Measurements from ENCODE around the gene SVOP.
"Not testable (repeated sequence)": the region's sequence is repeated elsewhere in the genome, so short reads cannot be mapped to it uniquely, and the experiment has no call there.

Gene SVOP

GRCh38 chr12:109020146-109020795 is 597 bp downstream of the SVOP start:
- no peak overlapping the region for H3K27ac ChIP-seq (ENCODE audit: low read length)
- H3K9ac ChIP-seq (ENCODE audit: low read depth, low read length) = no peak overlapping the region
- H3K36me3 ChIP-seq (ENCODE audit: insufficient read depth, low read depth, low read length) = no peaks in the 10 kb centered on the region
- H3K4me3 ChIP-seq (ENCODE audit: low read length) = peak overlapping the region; percentile 56; the same call in 1 of the 2 replicates
- H3K4me1 ChIP-seq (ENCODE audit: insufficient read depth, low read length) = no peaks in the 10 kb centered on the region
- peaks cover 5% of the 10 kb centered on the region; the same call in 1 of the 2 replicates for H3K27me3 ChIP-seq (ENCODE audit: insufficient read depth, low read length)
- no peaks in the 10 kb centered on the region for H3K9me3 ChIP-seq (ENCODE audit: insufficient read depth, low read depth, low read length)

GRCh38 chr12:109018296-109018695 is 2.6 kb downstream of the SVOP start:
- H3K9ac ChIP-seq (ENCODE audit: low read depth, low read length) = no peak overlapping the region
- peaks cover 5% of the 10 kb centered on the region; the same call in 1 of the 2 replicates for H3K27me3 ChIP-seq (ENCODE audit: insufficient read depth, low read length)
- H3K9me3 ChIP-seq (ENCODE audit: insufficient read depth, low read depth, low read length) = no peaks in the 10 kb centered on the region
- H3K4me1 ChIP-seq (ENCODE audit: insufficient read depth, low read length) = no peaks in the 10 kb centered on the region
- H3K36me3 ChIP-seq (ENCODE audit: insufficient read depth, low read depth, low read length) = no peaks in the 10 kb centered on the region
- H3K4me3 ChIP-seq (ENCODE audit: low read length) = no peak overlapping the region
- no peak overlapping the region for H3K27ac ChIP-seq (ENCODE audit: low read length)

- peaks cover 5% of the 10 kb centered on the region; the same call in 1 of the 2 replicates for H3K27me3 ChIP-seq (ENCODE audit: insufficient read depth, low read length)
- H3K9ac ChIP-seq (ENCODE audit: low read depth, low read length) = no peak overlapping the region
- no peak overlapping the region for H3K4me3 ChIP-seq (ENCODE audit: low read length)
- no peaks in the 10 kb centered on the region for H3K9me3 ChIP-seq (ENCODE audit: insufficient read depth, low read depth, low read length)
- H3K27ac ChIP-seq (ENCODE audit: low read length) = no peak overlapping the region
- H3K4me1 ChIP-seq (ENCODE audit: insufficient read depth, low read length) = no peaks in the 10 kb centered on the region
- H3K36me3 ChIP-seq (ENCODE audit: insufficient read depth, low read depth, low read length) = no peaks in the 10 kb centered on the region
These were observed 3.9 kb downstream of the SVOP start for GRCh38 chr12:109016978-109017377.

- Histone ChIP-seq H3K27me3 (ENCODE audit: insufficient read depth, low read length) (no peaks in the 10 kb centered on the region), H3K36me3 (ENCODE audit: insufficient read depth, low read depth, low read length) (no peaks in the 10 kb centered on the region), H3K4me1 (ENCODE audit: insufficient read depth, low read length) (no peaks in the 10 kb centered on the region), H3K9me3 (ENCODE audit: insufficient read depth, low read depth, low read length) (no peaks in the 10 kb centered on the region), H3K9ac (ENCODE audit: low read depth, low read length) (no peak overlapping the region), H3K27ac (ENCODE audit: low read length) (no peak overlapping the region), H3K4me3 (ENCODE audit: low read length) (no peak overlapping the region)
These were observed 4.9 kb downstream of the SVOP start for GRCh38 chr12:109016016-109016415.

- H3K9ac ChIP-seq (ENCODE audit: low read depth, low read length) = no peak overlapping the region
- no peak overlapping the region for H3K27ac ChIP-seq (ENCODE audit: low read length)
- H3K9me3 ChIP-seq (ENCODE audit: insufficient read depth, low read depth, low read length) = no peaks in the 10 kb centered on the region
- H3K4me1 ChIP-seq (ENCODE audit: insufficient read depth, low read length) = no peaks in the 10 kb centered on the region
- H3K36me3 ChIP-seq (ENCODE audit: insufficient read depth, low read depth, low read length) = no peaks in the 10 kb centered on the region
- H3K4me3 ChIP-seq (ENCODE audit: low read length) = no peak overlapping the region
- H3K27me3 ChIP-seq (ENCODE audit: insufficient read depth, low read length) = no peaks in the 10 kb centered on the region
These were observed 5.7 kb downstream of the SVOP start for GRCh38 chr12:109014984-109015765.

- Histone ChIP-seq H3K36me3 (ENCODE audit: insufficient read depth, low read depth, low read length) (no peaks in the 10 kb centered on the region), H3K27ac (ENCODE audit: low read length) (no peak overlapping the region), H3K4me3 (ENCODE audit: low read length) (no peak overlapping the region), H3K27me3 (ENCODE audit: insufficient read depth, low read length) (no peaks in the 10 kb centered on the region), H3K4me1 (ENCODE audit: insufficient read depth, low read length) (no peaks in the 10 kb centered on the region), H3K9me3 (ENCODE audit: insufficient read depth, low read depth, low read length) (no peaks in the 10 kb centered on the region), H3K9ac (ENCODE audit: low read depth, low read length) (no peak overlapping the region)
These were observed 10.6 kb downstream of the SVOP start for GRCh38 chr12:109010259-109010658.

- H3K27ac ChIP-seq (ENCODE audit: low read length) = no peak overlapping the region
- H3K36me3 ChIP-seq (ENCODE audit: insufficient read depth, low read depth, low read length) = no peaks in the 10 kb centered on the region
- H3K4me3 ChIP-seq (ENCODE audit: low read length) = no peak overlapping the region
- H3K9ac ChIP-seq (ENCODE audit: low read depth, low read length) = no peak overlapping the region
- no peaks in the 10 kb centered on the region for H3K4me1 ChIP-seq (ENCODE audit: insufficient read depth, low read length)
- H3K27me3 ChIP-seq (ENCODE audit: insufficient read depth, low read length) = no peaks in the 10 kb centered on the region
- no peaks in the 10 kb centered on the region for H3K9me3 ChIP-seq (ENCODE audit: insufficient read depth, low read depth, low read length)
These were observed 11.1 kb downstream of the SVOP start for GRCh38 chr12:109009766-109010165.

- no peak overlapping the region for H3K9ac ChIP-seq (ENCODE audit: low read depth, low read length)
- no peaks in the 10 kb centered on the region for H3K27me3 ChIP-seq (ENCODE audit: insufficient read depth, low read length)
- no peak overlapping the region for H3K27ac ChIP-seq (ENCODE audit: low read length)
- no peaks in the 10 kb centered on the region for H3K9me3 ChIP-seq (ENCODE audit: insufficient read depth, low read depth, low read length)
- H3K4me1 ChIP-seq (ENCODE audit: insufficient read depth, low read length) = no peaks in the 10 kb centered on the region
- H3K4me3 ChIP-seq (ENCODE audit: low read length) = no peak overlapping the region
- no peaks in the 10 kb centered on the region for H3K36me3 ChIP-seq (ENCODE audit: insufficient read depth, low read depth, low read length)
These were observed 16.9 kb downstream of the SVOP start for GRCh38 chr12:109004017-109004416.

GRCh38 chr12:108996320-108996719 is 24.5 kb downstream of the SVOP start:
- no peak overlapping the region for H3K4me3 ChIP-seq (ENCODE audit: low read length)
- H3K9ac ChIP-seq (ENCODE audit: low read depth, low read length) = no peak overlapping the region
- H3K27me3 ChIP-seq (ENCODE audit: insufficient read depth, low read length) = no peaks in the 10 kb centered on the region
- H3K4me1 ChIP-seq (ENCODE audit: insufficient read depth, low read length) = no peaks in the 10 kb centered on the region
- no peaks in the 10 kb centered on the region for H3K36me3 ChIP-seq (ENCODE audit: insufficient read depth, low read depth, low read length)
- H3K9me3 ChIP-seq (ENCODE audit: insufficient read depth, low read depth, low read length) = no peaks in the 10 kb centered on the region
- no peak overlapping the region for H3K27ac ChIP-seq (ENCODE audit: low read length)

- Histone ChIP-seq H3K4me3 (ENCODE audit: low read length) (no peak overlapping the region), H3K9ac (ENCODE audit: low read depth, low read length) (no peak overlapping the region), H3K4me1 (ENCODE audit: insufficient read depth, low read length) (no peaks in the 10 kb centered on the region), H3K27me3 (ENCODE audit: insufficient read depth, low read length) (no peaks in the 10 kb centered on the region), H3K9me3 (ENCODE audit: insufficient read depth, low read depth, low read length) (no peaks in the 10 kb centered on the region), H3K36me3 (ENCODE audit: insufficient read depth, low read depth, low read length) (no peaks in the 10 kb centered on the region), H3K27ac (ENCODE audit: low read length) (no peak overlapping the region)
These were observed 25.4 kb downstream of the SVOP start for GRCh38 chr12:108995370-108995992.

- not testable (repeated sequence) for H3K9me3 ChIP-seq (ENCODE audit: insufficient read depth, low read depth, low read length); H3K27me3 ChIP-seq (ENCODE audit: insufficient read depth, low read length); H3K4me1 ChIP-seq (ENCODE audit: insufficient read depth, low read length); H3K4me3 ChIP-seq (ENCODE audit: low read length); H3K36me3 ChIP-seq (ENCODE audit: insufficient read depth, low read depth, low read length); H3K9ac ChIP-seq (ENCODE audit: low read depth, low read length); H3K27ac ChIP-seq (ENCODE audit: low read length)
These were observed 30.8 kb downstream of the SVOP start for GRCh38 chr12:108990103-108990502.

- H3K36me3 ChIP-seq (ENCODE audit: insufficient read depth, low read depth, low read length) = no peaks in the 10 kb centered on the region
- H3K4me3 ChIP-seq (ENCODE audit: low read length) = no peak overlapping the region
These were observed 31.5 kb downstream of the SVOP start for GRCh38 chr12:108989376-108989775.

More at GRCh38 chr12:108989376-108989775, 31.5 kb downstream of the SVOP start:
- Histone ChIP-seq H3K27ac (ENCODE audit: low read length) (no peak overlapping the region), H3K27me3 (ENCODE audit: insufficient read depth, low read length) (no peaks in the 10 kb centered on the region), H3K4me1 (ENCODE audit: insufficient read depth, low read length) (no peaks in the 10 kb centered on the region), H3K9me3 (ENCODE audit: insufficient read depth, low read depth, low read length) (no peaks in the 10 kb centered on the region), H3K9ac (ENCODE audit: low read depth, low read length) (no peak overlapping the region)

All from iPS-20b (cell line).